Retinal pigment epithelial cell (primary cell): Measurements from ENCODE around the gene NUSAP1.
A peak's percentile ranks its signal among the peaks of the same experiment; 100 is the strongest.
"Not testable (repeated sequence)": the region's sequence is repeated elsewhere in the genome, so short reads cannot be mapped to it uniquely, and the experiment has no call there.

Source experiments
- DNase-seq: peaks from one replicate; pipeline ENCODE4 v3.0.0-alpha.2; 2010; ENCODE audit warnings: low read depth
- H3K4me3 ChIP-seq: 2 replicates; pipeline ENCODE4 v1.5.1; 2011; ENCODE audit warnings: mild to moderate bottlenecking, low read length, control low read depth, moderate library complexity
- CTCF ChIP-seq: conservative IDR thresholded peaks from 2 replicates; pipeline ENCODE4 v1.5.1; 2011; ENCODE audit warnings: low read depth, low read length, control low read depth, inconsistent platforms

Gene NUSAP1

GRCh38 chr15:41307679-41308078 lies 25.0 kb upstream of the NUSAP1 start:
- no peak for TF ChIP-seq CTCF
- no peak for DNase-seq
- H3K4me3 ChIP-seq: no peak overlapping the region

GRCh38 chr15:41309226-41309905 lies 23.3 kb upstream of the NUSAP1 start:
- no peak for TF ChIP-seq CTCF
- no peak overlapping the region for H3K4me3 ChIP-seq

GRCh38 chr15:41320805-41321330 lies 11.8 kb upstream of the NUSAP1 start:
- not testable (repeated sequence) for H3K4me3 ChIP-seq, DNase-seq

More at GRCh38 chr15:41309226-41309905, 23.3 kb upstream of the NUSAP1 start:
- no peak for DNase-seq

- H3K4me3 ChIP-seq: no peak overlapping the region
- no peak for TF ChIP-seq CTCF
- no peak for DNase-seq
Observed at GRCh38 chr15:41323611-41324010, 9.1 kb upstream of the NUSAP1 start.

- TF ChIP-seq CTCF: no peak
- DNase-seq: no peak
- peak overlapping the region; percentile 86 for H3K4me3 ChIP-seq
Observed at GRCh38 chr15:41331281-41331680, 1.4 kb upstream of the NUSAP1 start.

- DNase-seq: no peak
- peak overlapping the region; percentile 86 for H3K4me3 ChIP-seq
- TF ChIP-seq CTCF: peak; percentile 79
Observed at GRCh38 chr15:41331833-41332193, 868 bp upstream of the NUSAP1 start.

GRCh38 chr15:41333026-41333562 lies 413 bp downstream of the NUSAP1 start:
- no peak for TF ChIP-seq CTCF
- peak overlapping the region; percentile 86 for H3K4me3 ChIP-seq
- DNase-seq: peak; percentile 7
